Endothelial cell of umbilical vein (primary cell): Measurements from ENCODE around the gene FOCAD. TPM values are rescaled to one million over a fixed set of nuclear protein-coding genes. Genes with fewer than 3 reads are reported as not detected.

Source experiments
- BruUV-seq: library from RNA; stranded (reverse); fragments of 400-500 nt; replicated peaks from 2 replicates; lab custom pipeline; 2021; lab: Mats Ljungman, UMichigan
- CTCF ChIA-PET: fragments of 300-600, 350-600 bp; sonication (Branson Sonifier 250); formaldehyde crosslinking; loops from one replicate; lab custom pipeline; 2021; ENCODE audit warnings: antibody characterized with exemption, inconsistent platforms; lab: Charles Lee
- POLR2A ChIA-PET: fragments of 300-600, 350-600 bp; sonication (Branson Sonifier 250); formaldehyde crosslinking; loops from one replicate; lab custom pipeline; 2021; ENCODE audit warnings: antibody characterized with exemption, inconsistent platforms; lab: Charles Lee
- DNase-seq: peaks from one replicate; pipeline ENCODE4 v3.0.0-alpha.2; 2011; ENCODE audit warnings: low read depth, low spot score
- FAIRE-seq: peaks from 2 replicates; lab custom pipeline; 2011; peaks lifted over from hg19 to GRCh38; lab: Jason Lieb, UNC
- H2AFZ ChIP-seq: 2 replicates; pipeline ENCODE4 v1.6.0; 2012; ENCODE audit warnings: low read depth, low read length, control low read depth, inconsistent platforms
- H3K27ac ChIP-seq: 2 replicates; pipeline ENCODE4 v1.5.1; 2011; ENCODE audit warnings: low read depth, mild to moderate bottlenecking, control low read depth, low read length, moderate library complexity; ENCODE audit not compliant: insufficient read depth
- H3K27me3 ChIP-seq, 2 experiments: 2 replicates each; pipeline versions ENCODE4 v1.6.0 to v1.6.1; 2011; ENCODE audit warnings: low read length in 2 of 2, mixed read lengths in 1 of 2; ENCODE audit not compliant: control insufficient read depth in 2 of 2, insufficient read depth in 2 of 2
- H3K36me3 ChIP-seq, 2 experiments: 2 replicates in 1 of 2; 3 replicates in 1 of 2; pipeline ENCODE4 v1.5.1; 2011; ENCODE audit warnings: low read length in 2 of 2, mild to moderate bottlenecking in 1 of 2, moderate library complexity in 1 of 2; ENCODE audit not compliant: control insufficient read depth in 2 of 2, insufficient read depth in 2 of 2; ENCODE audit errors: extremely low read depth in 1 of 2
- H3K4me1 ChIP-seq: 3 replicates; pipeline ENCODE4 v1.5.1; 2011; ENCODE audit warnings: mild to moderate bottlenecking, low read length; ENCODE audit not compliant: control insufficient read depth, insufficient read depth; ENCODE audit errors: extremely low read depth
- H3K4me2 ChIP-seq: 2 replicates; pipeline ENCODE4 v1.6.1; 2011; ENCODE audit warnings: low read length, control low read depth, mixed read lengths; ENCODE audit not compliant: insufficient read depth
- H3K4me3 ChIP-seq, 3 experiments: fragments of 200-600 bp in 1 of 3; sonication (generic), shearing (Covaris generic) in 1 of 3; replicated peaks in 1 of 3; 2 replicates each; pipeline ENCODE4 v1.5.1; 2011 to 2016; ENCODE audit warnings: control low read depth in 3 of 3, low read length in 3 of 3, mild to moderate bottlenecking in 2 of 3, inconsistent platforms in 1 of 3, low read depth in 1 of 3, moderate library complexity in 1 of 3; ENCODE audit not compliant: insufficient read depth in 1 of 3
- H3K79me2 ChIP-seq: 2 replicates; pipeline ENCODE4 v1.6.0; 2012; ENCODE audit warnings: low read length, inconsistent platforms; ENCODE audit not compliant: control insufficient read depth, insufficient read depth
- H3K9ac ChIP-seq: replicated peaks from 2 replicates; pipeline ENCODE3; 2011; ENCODE audit warnings: low read length, control low read depth; ENCODE audit not compliant: insufficient read depth; ENCODE audit errors: extremely low read depth
- H3K9me1 ChIP-seq: replicated peaks from 3 replicates; pipeline ENCODE4 v1.6.0; 2011; ENCODE audit warnings: mild to moderate bottlenecking, low read length; ENCODE audit not compliant: control insufficient read depth, insufficient read depth; ENCODE audit errors: extremely low read depth
- H3K9me3 ChIP-seq: replicated peaks from 2 replicates; pipeline ENCODE4 v1.5.1; 2012; ENCODE audit warnings: low read length, inconsistent platforms; ENCODE audit not compliant: control insufficient read depth, insufficient read depth
- H4K20me1 ChIP-seq: replicated peaks from 2 replicates; pipeline ENCODE3; 2011; ENCODE audit warnings: mild to moderate bottlenecking, low read length; ENCODE audit not compliant: control insufficient read depth, insufficient read depth; ENCODE audit errors: extremely low read depth
- CTCF ChIP-seq, 2 donors: IDR thresholded peaks; 1 replicate in 1 of 2; 2 replicates in 1 of 2; pipeline ENCODE4 v1.5.1; 2011; ENCODE audit warnings: low read length in 2 of 2, mild to moderate bottlenecking in 2 of 2, moderate library complexity in 2 of 2, control low read depth in 1 of 2, inconsistent platforms in 1 of 2, low read depth in 1 of 2; ENCODE audit not compliant: insufficient read depth in 1 of 2; ENCODE audit errors: extremely low read depth in 1 of 2
- EZH2 ChIP-seq: IDR thresholded peaks from 2 replicates; pipeline ENCODE4 v1.6.1; 2012; ENCODE audit warnings: borderline replicate concordance, low read depth, mild to moderate bottlenecking, moderate library complexity, low read length, inconsistent platforms; ENCODE audit not compliant: severe bottlenecking
- FOS ChIP-seq: IDR thresholded peaks from 2 replicates; pipeline ENCODE4 v1.6.1; 2011; ENCODE audit warnings: mild to moderate bottlenecking, low read length, moderate library complexity, borderline replicate concordance; ENCODE audit not compliant: insufficient read depth
- GATA2 ChIP-seq: IDR thresholded peaks from 2 replicates; pipeline ENCODE4 v1.7.0; 2011; ENCODE audit warnings: low read depth, mild to moderate bottlenecking, moderate library complexity, mixed read lengths, low read length; ENCODE audit not compliant: insufficient read length, insufficient read depth
- JUN ChIP-seq: IDR thresholded peaks from 2 replicates; pipeline ENCODE4 v1.6.1; 2011; ENCODE audit warnings: borderline replicate concordance, low read depth; ENCODE audit not compliant: insufficient read length, insufficient read depth
- MYC ChIP-seq: IDR thresholded peaks from one replicate; pipeline ENCODE4 v1.6.1; 2011; ENCODE audit warnings: mild to moderate bottlenecking, low read depth, low read length
- POLR2A ChIP-seq: IDR thresholded peaks from 2 replicates; pipeline ENCODE4 v1.6.1; 2012; ENCODE audit warnings: low read depth, mild to moderate bottlenecking, control low read depth, low read length
- POLR2AphosphoS5 ChIP-seq: IDR thresholded peaks from 2 replicates; pipeline ENCODE4 v1.6.1; 2012; ENCODE audit warnings: low read depth, mild to moderate bottlenecking, control low read depth, low read length, moderate library complexity; ENCODE audit not compliant: insufficient read depth
- dilution Hi-C: fragments of 300-500 bp; cut with MboI; formaldehyde crosslinking; loops from one replicate; pipeline ENCODE4 v1.15.0; 2019; ENCODE audit warnings: low sequenced_read_pairs; ENCODE audit not compliant: extremely low pct_ligation_motif_present
- intact Hi-C: fragments of 100-400 bp; cut with micrococcal nuclease; formaldehyde crosslinking; loops from one replicate; pipeline ENCODE4 v1.10.0; 2022
- polyA plus RNA-seq, 4 experiments: library from polyadenylated mRNA; depleted of rRNA in 3 of 4; stranded (reverse) in 3 of 4; unstranded in 1 of 4; fragments of >200 nt; gene quantifications; 2 replicates each; pipeline versions ENCODE4 v1.2.1 to v1.2.3, GENCODE V29; 2011 to 2012; ENCODE audit warnings: missing spikeins in 1 of 4
- total RNA-seq: library from RNA; stranded (reverse); gene quantifications from 2 replicates; pipeline ENCODE4 v1.2.3, GENCODE V29; 2021
- TF ChIP-seq, protein P1 (sequence below): IDR thresholded peaks from 2 replicates; pipeline ENCODE4 v1.6.1; 2011; ENCODE audit not compliant: insufficient read depth, insufficient read length

Gene FOCAD
- total and polyA plus RNA-seq, 2 donors (not counting 3 experiments of a cell fraction or from before 2014, with no cell fraction given), result 26.7 to 66.9 TPM

DNA sequence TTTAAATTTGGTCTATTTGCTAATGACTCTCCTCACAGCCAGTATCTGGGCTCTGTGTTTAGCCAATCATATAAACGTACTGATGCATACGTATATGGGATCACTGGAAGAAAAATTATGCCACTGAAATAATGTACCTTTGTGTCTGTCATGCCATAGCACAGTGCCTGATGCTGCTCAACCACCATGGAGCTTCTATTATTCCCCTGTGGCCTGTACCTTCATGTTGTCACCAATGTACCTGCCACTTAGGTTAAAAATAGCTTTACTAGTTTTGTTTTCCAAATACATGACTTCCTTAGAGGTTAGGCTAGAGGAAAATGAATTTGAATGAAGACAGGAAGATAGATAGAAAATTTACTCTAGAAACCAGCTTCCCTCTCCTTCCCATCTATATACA lies 312.8 kb downstream of the FOCAD start:
- H3K79me2 ChIP-seq, result no peaks in the 10 kb centered on the region
- CTCF ChIA-PET, result interaction anchor here (1.3 kb wide), 1 partner anchor 114 kb away, joined by 3 read pairs; no protein-coding TSS in a partner anchor
- H3K9me3 ChIP-seq, result no peaks in the 10 kb centered on the region
- BruUV-seq, result no TSS peak
- TF ChIP-seq POLR2AphosphoS5, result no peak
- TF ChIP-seq, protein P1, sequence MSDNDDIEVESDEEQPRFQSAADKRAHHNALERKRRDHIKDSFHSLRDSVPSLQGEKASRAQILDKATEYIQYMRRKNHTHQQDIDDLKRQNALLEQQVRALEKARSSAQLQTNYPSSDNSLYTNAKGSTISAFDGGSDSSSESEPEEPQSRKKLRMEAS, result no peak
- H4K20me1 ChIP-seq, result no peaks in the 10 kb centered on the region
- no peak overlapping the region for H3K9ac ChIP-seq
- no peak overlapping the region for H3K27ac ChIP-seq
- no peaks in the 10 kb centered on the region for H3K9me1 ChIP-seq
- H3K4me1 ChIP-seq, result no peaks in the 10 kb centered on the region
- H3K27me3 ChIP-seq, result no peaks in the 10 kb centered on the region
- intact Hi-C loops (no loop called here), dilution Hi-C loops (no loop called here)
- no peak overlapping the region for H3K4me2 ChIP-seq
- POLR2A ChIA-PET, result no interaction called here
- DNase-seq (no peak), FAIRE-seq (no peak)
- H3K36me3 ChIP-seq, result peaks cover 2% of the 10 kb centered on the region in 2 experiments
- H3K4me3 ChIP-seq, result no peak overlapping the region
- H2AFZ ChIP-seq, result no peak overlapping the region

GRCh38 chr9:20997503-20998076 lies 313.5 kb downstream of the FOCAD start:
- TF ChIP-seq CTCF (IDR thresholded peaks at IDR 0.05; ENCODE audit: extremely low read depth in 1 of 2, insufficient read depth in 1 of 2, low read depth in 1 of 2, low read length in 2 of 2), result no peak
- TF ChIP-seq EZH2, result no peak
- no peak for TF ChIP-seq JUN
- no peak for TF ChIP-seq GATA2
- no peak for TF ChIP-seq POLR2A
- TF ChIP-seq FOS, result no peak
- no peak for TF ChIP-seq POLR2AphosphoS5
- TF ChIP-seq, protein P1, result no peak
- no peak for TF ChIP-seq MYC
- intact Hi-C loops (no loop called here), dilution Hi-C loops (no loop called here)
- Histone ChIP-seq H3K9ac (no peak overlapping the region), H3K27ac (no peak overlapping the region), H3K36me3 (peaks cover 0 to 2% of the 10 kb centered on the region in 2 experiments), H2AFZ (no peak overlapping the region), H3K27me3 (no peaks in the 10 kb centered on the region), H3K4me2 (no peak overlapping the region), H4K20me1 (no peaks in the 10 kb centered on the region), H3K9me3 (no peaks in the 10 kb centered on the region), H3K4me1 (no peaks in the 10 kb centered on the region), H3K4me3 (no peak overlapping the region), H3K9me1 (no peaks in the 10 kb centered on the region), H3K79me2 (no peaks in the 10 kb centered on the region)
- CTCF ChIA-PET, result interaction anchor here (1.0 kb wide), 1 partner anchor 17 kb away, joined by 3 read pairs; no protein-coding TSS in a partner anchor
- DNase-seq (no peak), FAIRE-seq (no peak)
- POLR2A ChIA-PET, result no interaction called here
- BruUV-seq, result no TSS peak
